Measurements from ENCODE around the gene BYSL.

BYSL gene

DNA sequence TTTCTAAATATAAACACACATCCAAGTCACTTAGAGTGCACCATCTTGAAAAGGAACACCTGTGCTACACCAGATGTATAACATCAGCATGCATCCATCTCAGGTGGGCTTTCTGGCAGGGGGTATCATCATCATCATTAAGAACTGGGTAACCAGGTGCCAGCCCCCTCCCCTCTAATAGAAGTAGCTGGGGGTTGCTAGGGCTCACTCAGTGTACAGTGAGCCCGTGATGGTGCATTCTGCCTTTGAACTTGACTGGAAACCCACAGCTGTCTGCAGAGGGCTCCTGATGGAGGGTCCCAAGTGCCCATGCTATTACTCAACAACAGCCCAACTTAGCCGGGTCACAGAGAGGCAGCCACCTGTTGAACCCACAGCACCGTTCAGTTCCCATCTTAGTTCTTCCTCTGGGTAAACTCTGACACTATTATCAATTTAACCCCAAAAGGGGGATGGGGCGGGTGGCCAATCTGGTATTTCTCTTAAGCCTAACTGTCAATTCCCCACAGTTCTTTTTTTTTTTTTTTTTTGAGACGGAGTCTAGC, 53.1 kb downstream of the BYSL start:
- no peak for DNase-seq

DNA sequence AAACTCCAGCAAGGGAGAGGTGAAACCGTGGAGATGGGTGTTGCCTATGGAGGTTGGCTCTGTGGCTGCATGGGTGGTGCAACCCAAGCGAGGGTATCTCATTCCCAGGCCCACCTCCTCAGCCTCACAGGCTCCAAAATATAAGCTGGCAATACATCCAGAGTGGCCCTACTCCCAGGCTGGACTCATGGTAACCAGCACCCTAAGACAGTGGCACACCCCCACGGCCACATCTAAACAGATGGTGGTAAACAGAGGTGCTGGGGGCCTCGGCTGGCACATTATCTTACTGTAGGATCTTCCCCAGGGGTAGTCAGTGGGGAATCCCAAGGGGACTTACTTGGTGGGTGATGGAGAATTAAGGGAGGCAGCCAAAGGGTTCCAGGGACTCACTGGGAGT, 54.0 kb downstream of the BYSL start:
- no peak for DNase-seq

DNA sequence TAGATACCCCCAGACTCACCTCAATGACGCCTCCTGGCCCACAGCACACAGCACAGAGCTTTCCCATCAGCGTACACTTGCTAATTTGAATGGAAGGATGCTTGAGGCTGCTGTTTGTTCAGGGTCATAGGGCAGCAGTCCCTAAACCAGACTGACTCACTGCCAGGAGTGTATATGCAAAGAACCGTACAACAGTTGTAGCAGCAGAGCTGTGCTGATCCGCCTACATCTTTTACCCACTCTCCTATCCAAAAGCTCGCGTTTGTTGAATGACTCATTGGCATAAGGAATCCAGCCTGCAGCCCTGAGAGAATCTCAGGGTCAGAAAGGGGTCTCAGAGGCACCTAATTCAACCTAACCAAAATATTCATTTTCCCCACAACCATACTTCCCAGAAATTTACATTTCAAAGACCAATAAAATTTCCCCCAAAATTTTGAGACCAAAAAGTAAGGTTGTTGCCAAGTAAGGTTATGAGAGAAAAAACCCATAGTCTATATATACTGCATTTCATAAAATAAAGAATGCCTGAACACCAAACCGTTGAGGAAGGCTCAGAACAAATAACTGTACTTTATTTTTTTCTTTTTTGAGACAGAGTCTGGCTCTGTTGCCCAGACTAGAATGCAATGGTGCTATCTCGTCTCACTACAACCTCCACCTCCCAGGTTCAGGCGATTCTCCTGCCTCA, 55.6 kb downstream of the BYSL start:
- no peak for DNase-seq
